Measurements from ENCODE around the gene LRRC23. TPM values are rescaled to one million over a fixed set of nuclear protein-coding genes. Genes with fewer than 3 reads are reported as not detected.

Gene LRRC23
- total RNA-seq, 2 experiments from 2014 or later, result 4.6 to 5.3 TPM

DNA sequence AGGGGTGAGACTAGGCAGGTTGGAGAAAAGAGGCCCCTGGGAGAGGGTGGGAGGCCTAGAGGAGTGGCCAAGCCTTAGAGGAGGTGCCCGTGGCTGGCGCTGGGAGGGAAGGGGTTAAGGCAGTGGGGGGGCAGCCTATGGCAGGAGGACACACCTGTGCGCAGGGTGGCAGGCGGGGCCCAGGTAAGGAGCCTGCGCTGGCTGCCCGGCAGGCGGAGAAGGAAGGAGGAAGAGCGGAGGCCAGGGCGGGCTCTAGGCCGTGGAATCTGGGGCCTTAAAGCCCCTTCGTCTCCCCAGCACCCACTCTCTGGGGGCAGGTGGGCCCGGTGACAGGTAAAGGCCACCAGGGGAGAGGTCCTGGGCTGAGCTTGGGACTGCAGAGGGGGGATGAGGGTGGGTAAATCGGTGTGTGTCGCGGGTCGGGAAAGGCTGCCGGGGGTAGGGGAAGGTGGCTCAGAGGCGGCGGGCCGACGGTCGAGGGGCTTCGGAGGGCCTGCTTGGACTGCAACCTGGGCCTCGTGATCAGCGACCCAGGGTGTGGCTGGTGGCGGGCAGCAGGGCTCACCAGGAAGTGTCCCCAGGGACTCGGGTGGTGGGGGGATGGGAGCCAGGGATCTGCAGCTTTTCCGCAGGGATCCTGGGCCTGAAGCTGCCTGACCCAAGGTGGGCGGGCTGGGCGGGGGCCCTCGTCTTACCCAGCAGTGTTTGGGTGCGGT is 58.6 kb downstream of the LRRC23 start:
- POLR2A ChIA-PET, result interaction anchor here (1.0 to 25.2 kb wide), 3 partner anchors 24 to 145 kb away, joined by 3 to 1266 read pairs (median 9); partner anchors contain the start of genes ATN1, C12orf57, PTPN6 and RNU7-1
- intact Hi-C loops (cut with micrococcal nuclease), result no loop called here
- no peaks in the 10 kb centered on the region for H3K27me3 Mint-ChIP-seq
- CTCF ChIA-PET, result interaction anchor here (1.0 to 13.5 kb wide), 5 partner anchors 21 to 94 kb away, joined by 4 to 460 read pairs (median 13); partner anchors contain the start of genes C12orf57, PTPN6, RNU7-1 and SPSB2
- H3K36me3 Mint-ChIP-seq (ENCODE audit: low read depth), result peaks cover 66% of the 10 kb centered on the region
- ATAC-seq, result no peak
- H3K4me3 Mint-ChIP-seq, result no peak overlapping the region
- H3K4me1 Mint-ChIP-seq (ENCODE audit: low read depth), result peaks cover 82% of the 10 kb centered on the region
- TF ChIP-seq, protein P1, sequence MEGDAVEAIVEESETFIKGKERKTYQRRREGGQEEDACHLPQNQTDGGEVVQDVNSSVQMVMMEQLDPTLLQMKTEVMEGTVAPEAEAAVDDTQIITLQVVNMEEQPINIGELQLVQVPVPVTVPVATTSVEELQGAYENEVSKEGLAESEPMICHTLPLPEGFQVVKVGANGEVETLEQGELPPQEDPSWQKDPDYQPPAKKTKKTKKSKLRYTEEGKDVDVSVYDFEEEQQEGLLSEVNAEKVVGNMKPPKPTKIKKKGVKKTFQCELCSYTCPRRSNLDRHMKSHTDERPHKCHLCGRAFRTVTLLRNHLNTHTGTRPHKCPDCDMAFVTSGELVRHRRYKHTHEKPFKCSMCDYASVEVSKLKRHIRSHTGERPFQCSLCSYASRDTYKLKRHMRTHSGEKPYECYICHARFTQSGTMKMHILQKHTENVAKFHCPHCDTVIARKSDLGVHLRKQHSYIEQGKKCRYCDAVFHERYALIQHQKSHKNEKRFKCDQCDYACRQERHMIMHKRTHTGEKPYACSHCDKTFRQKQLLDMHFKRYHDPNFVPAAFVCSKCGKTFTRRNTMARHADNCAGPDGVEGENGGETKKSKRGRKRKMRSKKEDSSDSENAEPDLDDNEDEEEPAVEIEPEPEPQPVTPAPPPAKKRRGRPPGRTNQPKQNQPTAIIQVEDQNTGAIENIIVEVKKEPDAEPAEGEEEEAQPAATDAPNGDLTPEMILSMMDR (IDR thresholded peaks at IDR 0.05), result no peak
- DNase-seq, result no peak
- H3K27ac Mint-ChIP-seq, result peak overlapping the region; percentile 93
- H3K9me3 Mint-ChIP-seq, result no peaks in the 10 kb centered on the region

Small RNA genes lying within 50 kb of the gene (microRNA-seq; reads per million reads assigned to microRNA genes)
- 46.3 reads per million, percentile 56 among the genes with 10 or more reads in this experiment for gene MIR141 (ENCODE audit: borderline microRNAs expressed, borderline replicate concordance)
- 283 reads per million, percentile 79 among the genes with 10 or more reads in this experiment for gene MIR200C (ENCODE audit: borderline microRNAs expressed, borderline replicate concordance)

Other genes with a start within 250 kb of the LRRC23 start
- gene ING4, start 241.7 kb upstream of the LRRC23 start, total RNA-seq, result 10 to 100 TPM; 16.6 to 16.7 TPM
- gene ZNF384, start 215.4 kb upstream of the LRRC23 start, total RNA-seq, result 10 to 100 TPM; 55.2 to 56.7 TPM
- not detected for gene PIANP, start 204.0 kb upstream of the LRRC23 start, total RNA-seq
- 10 to 100 TPM; 35.9 to 38.8 TPM for gene COPS7A, start 180.8 kb upstream of the LRRC23 start, total RNA-seq
- gene MLF2, start 151.7 kb upstream of the LRRC23 start, total RNA-seq, result 100 to 1,000 TPM; 149 to 151 TPM
- gene PTMS, start 138.5 kb upstream of the LRRC23 start, total RNA-seq, result 10 to 100 TPM; 78.6 TPM
- 100 to 1,000 TPM; 264 to 268 TPM for gene LAG3, start 132.3 kb upstream of the LRRC23 start, total RNA-seq
- gene CD4, start 115.3 kb upstream of the LRRC23 start, total RNA-seq, result 10 to 100 TPM; 11.1 to 14.1 TPM
- gene GPR162, start 83.0 kb upstream of the LRRC23 start, total RNA-seq, result 1 to 10 TPM; 2.0 to 2.1 TPM
- 1 to 10 TPM; 2.1 to 2.3 TPM for gene P3H3, start 76.4 kb upstream of the LRRC23 start, total RNA-seq
- gene GNB3, start 63.9 kb upstream of the LRRC23 start, total RNA-seq, result 1 to 10 TPM in 1 of 2 experiments, under 1 TPM in 1; 0.50 to 1.1 TPM
- gene CDCA3, start 53.5 kb upstream of the LRRC23 start, total RNA-seq, result 10 to 100 TPM; 74.6 to 83.8 TPM
- 100 to 1,000 TPM; 109 to 112 TPM for gene USP5, start 52.7 kb upstream of the LRRC23 start, total RNA-seq
- 1,000 to 10,000 TPM; 1,714 to 1,776 TPM for gene TPI1, start 37.3 kb upstream of the LRRC23 start, total RNA-seq
- 1 to 10 TPM; 2.2 to 2.6 TPM for gene SPSB2, start 31.5 kb upstream of the LRRC23 start, total RNA-seq
- 100 to 1,000 TPM; 315 to 330 TPM for gene ENO2, start 9.8 kb downstream of the LRRC23 start, total RNA-seq
- 10 to 100 TPM; 26.4 to 28.5 TPM for gene ATN1, start 23.1 kb downstream of the LRRC23 start, total RNA-seq
- gene RNU7-1, start 39.0 kb downstream of the LRRC23 start, total RNA-seq, result not detected
- gene C12orf57, start 39.2 kb downstream of the LRRC23 start, total RNA-seq, result 100 to 1,000 TPM; 226 to 244 TPM
- 100 to 1,000 TPM; 485 to 489 TPM for gene PTPN6, start 46.5 kb downstream of the LRRC23 start, total RNA-seq
- 100 to 1,000 TPM; 419 to 428 TPM for gene PHB2, start 65.8 kb downstream of the LRRC23 start, total RNA-seq
- gene EMG1, start 66.1 kb downstream of the LRRC23 start, total RNA-seq, result 10 to 100 TPM; 88.6 to 97.8 TPM
- gene LPCAT3, start 113.7 kb downstream of the LRRC23 start, total RNA-seq, result 10 to 100 TPM; 17.3 to 18.1 TPM
- 1 to 10 TPM; 1.7 TPM for gene C1S, start 155.9 kb downstream of the LRRC23 start, total RNA-seq
- gene C1R, start 187.6 kb downstream of the LRRC23 start, total RNA-seq, result 1 to 10 TPM in 1 of 2 experiments, under 1 TPM in 1; 0.97 to 2.4 TPM
- 10 to 100 TPM; 10.5 to 11.8 TPM for gene C1RL, start 204.4 kb downstream of the LRRC23 start, total RNA-seq
- not detected for gene RBP5, start 224.1 kb downstream of the LRRC23 start, total RNA-seq
- 10 to 100 TPM; 29.0 to 30.8 TPM for gene CLSTN3, start 225.5 kb downstream of the LRRC23 start, total RNA-seq

Data from activated CD8-positive, alpha-beta T cell treated with anti-CD3 and anti-CD28 coated beads for 36 hours (primary cell).